ENCODE results near the gene SMNDC1.
A peak's percentile ranks its signal among the peaks of the same experiment; 100 is the strongest.
"Not testable (repeated sequence)": the region's sequence is repeated elsewhere in the genome, so short reads cannot be mapped to it uniquely, and the experiment has no call there.

The SMNDC1 gene

DNA sequence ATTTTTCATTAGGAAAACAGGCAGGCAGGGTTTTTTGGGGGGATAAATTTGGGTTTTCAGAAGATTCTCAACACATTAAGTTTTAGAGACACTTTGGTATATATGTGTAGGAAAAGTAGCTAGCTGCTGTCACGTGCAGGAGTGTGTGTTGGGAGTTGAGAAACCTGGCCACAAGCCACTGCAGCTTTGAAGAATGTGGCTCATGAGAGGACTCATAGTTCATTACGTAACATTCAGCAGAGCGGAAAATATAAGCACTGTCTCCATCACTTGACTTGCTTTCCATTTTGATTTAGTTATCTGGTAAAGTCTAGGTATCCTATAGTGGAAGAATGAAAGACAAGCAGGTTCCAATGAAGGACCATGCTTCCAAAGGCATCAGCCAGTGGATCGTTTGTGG is 31.2 kb downstream of the SMNDC1 start:
- peak; percentile 75 to 94 for DNase-seq (ENCODE audit: low read depth in 1 of 2, low spot score in 1 of 2)
- H3K27ac ChIP-seq (replicated peaks), result peak overlapping the region; percentile 76
- TF ChIP-seq GABPA (IDR thresholded peaks at IDR 0.05; ENCODE audit: low read depth) (peak; percentile 31; the same call in 1 of the 2 replicates), POLR2AphosphoS5 (IDR thresholded peaks at IDR 0.05; ENCODE audit: low read depth) (peak; percentile 74)
- TF ChIP-seq, protein P1, sequence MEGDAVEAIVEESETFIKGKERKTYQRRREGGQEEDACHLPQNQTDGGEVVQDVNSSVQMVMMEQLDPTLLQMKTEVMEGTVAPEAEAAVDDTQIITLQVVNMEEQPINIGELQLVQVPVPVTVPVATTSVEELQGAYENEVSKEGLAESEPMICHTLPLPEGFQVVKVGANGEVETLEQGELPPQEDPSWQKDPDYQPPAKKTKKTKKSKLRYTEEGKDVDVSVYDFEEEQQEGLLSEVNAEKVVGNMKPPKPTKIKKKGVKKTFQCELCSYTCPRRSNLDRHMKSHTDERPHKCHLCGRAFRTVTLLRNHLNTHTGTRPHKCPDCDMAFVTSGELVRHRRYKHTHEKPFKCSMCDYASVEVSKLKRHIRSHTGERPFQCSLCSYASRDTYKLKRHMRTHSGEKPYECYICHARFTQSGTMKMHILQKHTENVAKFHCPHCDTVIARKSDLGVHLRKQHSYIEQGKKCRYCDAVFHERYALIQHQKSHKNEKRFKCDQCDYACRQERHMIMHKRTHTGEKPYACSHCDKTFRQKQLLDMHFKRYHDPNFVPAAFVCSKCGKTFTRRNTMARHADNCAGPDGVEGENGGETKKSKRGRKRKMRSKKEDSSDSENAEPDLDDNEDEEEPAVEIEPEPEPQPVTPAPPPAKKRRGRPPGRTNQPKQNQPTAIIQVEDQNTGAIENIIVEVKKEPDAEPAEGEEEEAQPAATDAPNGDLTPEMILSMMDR (IDR thresholded peaks at IDR 0.05; ENCODE audit: insufficient read depth, low read length), result no peak
- H3K27me3 ChIP-seq (ENCODE audit: insufficient read depth, poor library complexity, severe bottlenecking), result no peaks in the 10 kb centered on the region
- H3K4me3 ChIP-seq (replicated peaks; ENCODE audit: insufficient read depth, low read length), result no peak overlapping the region

DNA sequence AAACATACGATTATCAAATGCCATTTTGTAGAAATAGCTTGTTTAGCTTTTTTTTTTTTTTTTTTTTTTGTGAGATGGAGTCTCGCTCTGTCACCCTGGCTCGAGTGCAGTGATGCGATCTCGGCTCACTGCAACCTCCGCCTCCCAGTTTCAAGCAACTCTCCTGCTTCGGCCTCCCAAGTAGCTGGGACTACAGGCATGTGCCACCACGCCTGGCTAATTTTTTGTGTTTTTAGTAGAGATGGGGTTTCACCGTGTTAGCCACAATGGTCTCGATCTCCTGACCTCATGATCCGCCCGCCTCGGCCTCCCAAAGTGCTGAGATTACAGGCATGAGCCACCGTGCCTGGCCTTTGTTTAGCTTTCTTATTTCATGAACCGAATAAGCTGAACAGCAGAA is 31.7 kb downstream of the SMNDC1 start:
- not testable (repeated sequence) for H3K27me3 ChIP-seq (ENCODE audit: insufficient read depth, poor library complexity, severe bottlenecking); H3K4me3 ChIP-seq (replicated peaks; ENCODE audit: insufficient read depth, low read length); DNase-seq (ENCODE audit: low read depth in 1 of 2, low spot score in 1 of 2)
- H3K27ac ChIP-seq (replicated peaks), result peak overlapping the region; percentile 76

DNA sequence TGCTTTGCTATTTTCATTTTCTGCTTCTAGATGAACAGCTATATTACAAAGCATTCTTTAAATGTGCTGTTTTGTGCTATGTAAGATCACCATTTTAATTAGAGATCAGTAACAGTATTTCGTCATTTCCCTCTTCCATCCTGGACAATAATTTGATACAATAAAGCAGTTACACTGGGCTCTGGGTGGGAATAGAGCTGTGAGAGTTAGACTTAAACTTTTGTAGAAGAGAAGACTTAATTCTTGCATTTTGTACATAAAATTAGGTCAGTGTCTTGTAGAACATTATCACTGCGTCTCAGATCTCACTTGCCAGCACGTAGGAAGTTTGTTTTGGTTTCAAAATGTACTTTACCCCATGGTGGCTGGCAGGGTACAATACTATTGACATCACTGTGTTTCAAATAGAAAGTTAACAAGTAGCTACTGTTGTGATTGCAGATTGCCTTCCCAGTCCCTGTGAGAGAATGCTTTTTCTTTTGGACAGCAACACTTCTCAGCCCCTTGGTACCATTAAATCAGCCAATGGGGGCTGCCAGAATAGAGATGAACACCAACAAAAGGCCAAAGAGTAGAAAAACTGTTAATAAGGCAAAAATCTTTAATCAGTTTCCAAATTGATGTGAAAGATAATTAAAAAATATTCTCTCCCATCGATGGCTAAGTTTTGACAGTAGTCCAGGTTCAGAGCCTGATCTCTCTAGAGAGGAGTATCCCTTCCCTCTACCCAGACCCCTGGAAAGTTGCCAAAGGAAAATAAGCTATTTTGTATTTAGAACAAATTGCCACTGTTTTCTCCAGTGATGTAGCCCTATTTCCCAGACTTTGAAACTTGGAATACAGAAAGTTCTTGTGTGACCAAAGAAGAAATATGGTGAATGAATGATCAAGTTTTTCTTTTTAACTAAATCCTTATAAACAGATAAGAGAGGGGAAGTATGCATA is 35.1 kb downstream of the SMNDC1 start:
- no peak for DNase-seq (ENCODE audit: low read depth in 1 of 2, low spot score in 1 of 2)
- no peak overlapping the region for H3K4me3 ChIP-seq (replicated peaks; ENCODE audit: insufficient read depth, low read length)
- H3K27ac ChIP-seq (replicated peaks), result no peak overlapping the region
- no peaks in the 10 kb centered on the region for H3K27me3 ChIP-seq (ENCODE audit: insufficient read depth, poor library complexity, severe bottlenecking)
- TF ChIP-seq GABPA (IDR thresholded peaks at IDR 0.05; ENCODE audit: low read depth), result no peak
- TF ChIP-seq, protein P2, sequence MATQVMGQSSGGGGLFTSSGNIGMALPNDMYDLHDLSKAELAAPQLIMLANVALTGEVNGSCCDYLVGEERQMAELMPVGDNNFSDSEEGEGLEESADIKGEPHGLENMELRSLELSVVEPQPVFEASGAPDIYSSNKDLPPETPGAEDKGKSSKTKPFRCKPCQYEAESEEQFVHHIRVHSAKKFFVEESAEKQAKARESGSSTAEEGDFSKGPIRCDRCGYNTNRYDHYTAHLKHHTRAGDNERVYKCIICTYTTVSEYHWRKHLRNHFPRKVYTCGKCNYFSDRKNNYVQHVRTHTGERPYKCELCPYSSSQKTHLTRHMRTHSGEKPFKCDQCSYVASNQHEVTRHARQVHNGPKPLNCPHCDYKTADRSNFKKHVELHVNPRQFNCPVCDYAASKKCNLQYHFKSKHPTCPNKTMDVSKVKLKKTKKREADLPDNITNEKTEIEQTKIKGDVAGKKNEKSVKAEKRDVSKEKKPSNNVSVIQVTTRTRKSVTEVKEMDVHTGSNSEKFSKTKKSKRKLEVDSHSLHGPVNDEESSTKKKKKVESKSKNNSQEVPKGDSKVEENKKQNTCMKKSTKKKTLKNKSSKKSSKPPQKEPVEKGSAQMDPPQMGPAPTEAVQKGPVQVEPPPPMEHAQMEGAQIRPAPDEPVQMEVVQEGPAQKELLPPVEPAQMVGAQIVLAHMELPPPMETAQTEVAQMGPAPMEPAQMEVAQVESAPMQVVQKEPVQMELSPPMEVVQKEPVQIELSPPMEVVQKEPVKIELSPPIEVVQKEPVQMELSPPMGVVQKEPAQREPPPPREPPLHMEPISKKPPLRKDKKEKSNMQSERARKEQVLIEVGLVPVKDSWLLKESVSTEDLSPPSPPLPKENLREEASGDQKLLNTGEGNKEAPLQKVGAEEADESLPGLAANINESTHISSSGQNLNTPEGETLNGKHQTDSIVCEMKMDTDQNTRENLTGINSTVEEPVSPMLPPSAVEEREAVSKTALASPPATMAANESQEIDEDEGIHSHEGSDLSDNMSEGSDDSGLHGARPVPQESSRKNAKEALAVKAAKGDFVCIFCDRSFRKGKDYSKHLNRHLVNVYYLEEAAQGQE (IDR thresholded peaks at IDR 0.05; ENCODE audit: insufficient replicate concordance, low read depth), result peak; percentile 46

DNA sequence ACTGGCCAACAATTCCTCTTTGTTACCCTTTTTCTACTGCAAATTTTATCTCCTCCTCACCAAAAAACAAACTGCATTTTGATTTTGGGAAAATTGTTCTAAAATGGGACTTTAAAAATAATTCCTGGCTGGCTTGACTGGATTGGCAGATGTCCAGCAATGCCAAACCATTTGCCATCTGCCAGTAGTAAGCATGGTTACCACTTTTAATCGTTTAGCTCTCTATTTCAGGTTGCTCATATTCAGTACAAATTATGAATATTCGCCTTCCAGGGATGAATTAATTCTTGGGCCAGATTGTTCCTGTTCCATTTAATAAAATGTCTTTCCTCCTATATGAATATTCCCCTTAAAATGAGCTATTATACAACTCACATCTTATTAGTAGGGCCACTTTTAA is 35.7 kb downstream of the SMNDC1 start:
- TF ChIP-seq, protein P1 (IDR thresholded peaks at IDR 0.05; ENCODE audit: insufficient read depth, low read length), result no peak
- TF ChIP-seq, protein P2 (IDR thresholded peaks at IDR 0.05; ENCODE audit: insufficient replicate concordance, low read depth), result no peak
- no peak for TF ChIP-seq SPI1 (IDR thresholded peaks at IDR 0.05; ENCODE audit: borderline replicate concordance, low read depth)
- TF ChIP-seq GABPA (IDR thresholded peaks at IDR 0.05; ENCODE audit: low read depth), result no peak
- no peak for TF ChIP-seq POLR2AphosphoS5 (IDR thresholded peaks at IDR 0.05; ENCODE audit: low read depth)
- no peak for DNase-seq (ENCODE audit: low read depth in 1 of 2, low spot score in 1 of 2)
- Histone ChIP-seq H3K27ac (replicated peaks) (no peak overlapping the region), H3K4me3 (replicated peaks; ENCODE audit: insufficient read depth, low read length) (no peak overlapping the region), H3K27me3 (ENCODE audit: insufficient read depth, poor library complexity, severe bottlenecking) (no peaks in the 10 kb centered on the region)

DNA sequence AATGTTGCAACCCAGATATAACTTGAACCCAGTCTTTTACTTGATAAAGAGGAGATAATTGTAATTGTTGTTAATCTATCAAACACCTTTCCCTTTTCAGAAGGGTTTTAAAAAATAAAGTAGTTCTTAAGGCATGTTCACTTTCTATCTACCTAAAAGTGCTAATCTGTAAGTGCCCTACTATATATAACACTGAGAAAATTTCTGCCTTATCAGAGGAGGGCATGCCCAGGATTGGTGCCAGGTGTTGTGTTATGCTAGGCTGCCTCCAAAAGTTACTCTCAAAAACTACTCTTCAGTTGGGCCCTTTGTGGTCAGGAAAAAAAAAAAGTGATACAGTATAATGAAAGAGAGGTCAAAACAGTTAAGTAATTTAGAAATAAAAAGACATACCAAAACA is 36.3 kb downstream of the SMNDC1 start:
- H3K27me3 ChIP-seq (ENCODE audit: insufficient read depth, poor library complexity, severe bottlenecking), result no peaks in the 10 kb centered on the region
- H3K4me3 ChIP-seq (replicated peaks; ENCODE audit: insufficient read depth, low read length), result no peak overlapping the region
- H3K27ac ChIP-seq (replicated peaks), result no peak overlapping the region
- no peak for DNase-seq (ENCODE audit: low read depth in 1 of 2, low spot score in 1 of 2)
- TF ChIP-seq SPI1 (IDR thresholded peaks at IDR 0.05; ENCODE audit: borderline replicate concordance, low read depth) (no peak), GABPA (IDR thresholded peaks at IDR 0.05; ENCODE audit: low read depth) (no peak), POLR2AphosphoS5 (IDR thresholded peaks at IDR 0.05; ENCODE audit: low read depth) (no peak)
- TF ChIP-seq, protein P1 (IDR thresholded peaks at IDR 0.05; ENCODE audit: insufficient read depth, low read length), result no peak
- TF ChIP-seq, protein P2 (IDR thresholded peaks at IDR 0.05; ENCODE audit: insufficient replicate concordance, low read depth), result no peak
